H1 (cell line): ENCODE data around the gene PRSS48. TPM values are rescaled to one million over a fixed set of nuclear protein-coding genes. Genes with fewer than 3 reads are reported as not detected.
"Not testable (repeated sequence)": the region's sequence is repeated elsewhere in the genome, so short reads cannot be mapped to it uniquely, and the experiment has no call there.

Source experiments
- CTCF ChIA-PET: fragments of 300-600 bp; sonication (Branson Sonifier 250); formaldehyde crosslinking; loops from one replicate; lab custom pipeline; 2021; ENCODE audit not compliant: partially characterized antibody; lab: Charles Lee
- POLR2A ChIA-PET: fragments of 300-600 bp; sonication (Branson Sonifier 250); formaldehyde crosslinking; loops from one replicate; lab custom pipeline; 2021; ENCODE audit warnings: inconsistent platforms; ENCODE audit not compliant: partially characterized antibody; lab: Charles Lee
- DNase-seq, 2 experiments: peaks; one replicate each; pipeline versions ENCODE4 v3.0.0 to v3.0.0-alpha.2; 2010 to 2022; ENCODE audit warnings: low spot score in 2 of 2, low read depth in 1 of 2, mixed read lengths in 1 of 2
- FAIRE-seq: peaks from 2 replicates; lab custom pipeline; 2011; peaks lifted over from hg19 to GRCh38; lab: Jason Lieb, UNC
- H2AFZ ChIP-seq: 2 replicates; pipeline ENCODE4 v1.8.1; 2012; ENCODE audit warnings: low read length, inconsistent platforms
- H2AK5ac ChIP-seq: 2 replicates; pipeline ENCODE4 v1.6.1; 2013; ENCODE audit warnings: low read depth, low read length
- H2BK120ac ChIP-seq: replicated peaks from 2 replicates; pipeline ENCODE3; 2013; ENCODE audit warnings: low read depth, low read length, inconsistent platforms
- H2BK12ac ChIP-seq: 2 replicates; pipeline ENCODE4 v1.6.1; 2013; ENCODE audit warnings: low read depth, low read length
- H2BK15ac ChIP-seq: 2 replicates; pipeline ENCODE4 v1.6.1; 2013; ENCODE audit warnings: low read length
- H2BK20ac ChIP-seq: 2 replicates; pipeline ENCODE4 v1.6.1; 2013; ENCODE audit warnings: low read length
- H2BK5ac ChIP-seq: 2 replicates; pipeline ENCODE4 v1.6.1; 2013; ENCODE audit warnings: low read depth, low read length
- H3K14ac ChIP-seq: 2 replicates; pipeline ENCODE4 v1.6.1; 2013; ENCODE audit warnings: inconsistent platforms; ENCODE audit not compliant: insufficient read length
- H3K18ac ChIP-seq: 2 replicates; pipeline ENCODE4 v1.6.1; 2013; ENCODE audit warnings: low read length; ENCODE audit errors: extremely low read depth
- H3K23ac ChIP-seq: 2 replicates; pipeline ENCODE4 v1.6.1; 2013; ENCODE audit warnings: inconsistent platforms; ENCODE audit not compliant: insufficient read length
- H3K23me2 ChIP-seq: 2 replicates; pipeline ENCODE4 v1.6.1; 2013; ENCODE audit warnings: low read depth, low read length
- H3K27ac ChIP-seq: 2 replicates; pipeline ENCODE4 v1.6.1; 2011; ENCODE audit warnings: low read depth, low read length, inconsistent platforms
- H3K27me3 ChIP-seq, 4 experiments: replicated peaks in 1 of 4; 1 replicate in 1 of 4; 2 replicates in 3 of 4; pipeline versions ENCODE4 v1.6.1 to v1.8.1; 2011 to 2013; ENCODE audit warnings: low read length in 3 of 4, mild to moderate bottlenecking in 3 of 4, inconsistent platforms in 2 of 4, mixed read lengths in 2 of 4, moderate library complexity in 1 of 4; ENCODE audit not compliant: control insufficient read depth in 3 of 4, insufficient read depth in 3 of 4; ENCODE audit errors: extremely low read depth in 1 of 4
- H3K36me3 ChIP-seq, 4 experiments: 2 replicates each; pipeline versions ENCODE4 v1.6.1 to v1.8.1; 2011 to 2013; ENCODE audit warnings: mild to moderate bottlenecking in 4 of 4, low read length in 3 of 4, moderate library complexity in 2 of 4, control low read depth in 1 of 4, inconsistent platforms in 1 of 4; ENCODE audit not compliant: insufficient read depth in 4 of 4, control insufficient read depth in 2 of 4
- H3K4ac ChIP-seq: replicated peaks from 2 replicates; pipeline ENCODE3; 2013; ENCODE audit warnings: low read length, low read depth, mixed read lengths, inconsistent platforms; ENCODE audit not compliant: insufficient read length
- H3K4me1 ChIP-seq, 4 experiments: replicated peaks in 1 of 4; 1 replicate in 1 of 4; 2 replicates in 3 of 4; pipeline versions ENCODE4 v1.6.1 to v1.8.1; 2011 to 2013; ENCODE audit warnings: low read length in 3 of 4, inconsistent platforms in 2 of 4, mixed read lengths in 1 of 4; ENCODE audit not compliant: insufficient read depth in 4 of 4, control insufficient read depth in 3 of 4
- H3K4me2 ChIP-seq, 2 experiments: 2 replicates each; pipeline versions ENCODE4 v1.6.1 to v1.8.1; 2011 to 2013; ENCODE audit warnings: low read depth in 2 of 2, low read length in 2 of 2, control low read depth in 1 of 2, inconsistent platforms in 1 of 2, mild to moderate bottlenecking in 1 of 2; ENCODE audit not compliant: insufficient read depth in 1 of 2
- H3K4me3 ChIP-seq, 4 experiments: fragments of 200-600, 300-600 bp in 1 of 4; sonication (generic), shearing (Covaris generic), sonication (Bioruptor Twin) in 1 of 4; 2 replicates each; pipeline versions ENCODE4 v1.5.1 to v1.8.1; 2011 to 2016; ENCODE audit warnings: low read length in 4 of 4, low read depth in 3 of 4, control low read depth in 2 of 4, inconsistent platforms in 2 of 4, mild to moderate bottlenecking in 2 of 4, mixed read lengths in 1 of 4, moderate library complexity in 1 of 4; ENCODE audit not compliant: insufficient read depth in 2 of 4; ENCODE audit errors: extremely low read depth in 1 of 4
- H3K56ac ChIP-seq: replicated peaks from 2 replicates; pipeline ENCODE3; 2013; ENCODE audit warnings: low read depth, mild to moderate bottlenecking, mixed read lengths, low read length, inconsistent platforms; ENCODE audit not compliant: insufficient read length
- H3K79me1 ChIP-seq: 2 replicates; pipeline ENCODE4 v1.6.1; 2013; ENCODE audit warnings: low read depth, low read length, control low read depth
- H3K79me2 ChIP-seq, 2 experiments: 2 replicates each; pipeline versions ENCODE4 v1.6.1 to v1.8.1; 2012 to 2013; ENCODE audit warnings: low read length in 2 of 2, mild to moderate bottlenecking in 2 of 2, inconsistent platforms in 1 of 2; ENCODE audit not compliant: insufficient read depth in 2 of 2, control insufficient read depth in 1 of 2
- H3K9ac ChIP-seq, 4 experiments: replicated peaks in 1 of 4; 1 replicate in 1 of 4; 2 replicates in 3 of 4; pipeline versions ENCODE4 v1.6.1 to v1.8.1; 2011 to 2013; ENCODE audit warnings: low read depth in 3 of 4, low read length in 3 of 4, control low read depth in 2 of 4, mild to moderate bottlenecking in 2 of 4, moderate library complexity in 2 of 4, inconsistent platforms in 1 of 4; ENCODE audit errors: extremely low read depth in 1 of 4
- H3K9me3 ChIP-seq, 2 experiments: 2 replicates each; pipeline versions ENCODE4 v1.6.1 to v1.8.1; 2012 to 2013; ENCODE audit warnings: mild to moderate bottlenecking in 2 of 2, moderate library complexity in 2 of 2, control low read depth in 1 of 2, inconsistent platforms in 1 of 2, low read depth in 1 of 2, low read length in 1 of 2, mixed read lengths in 1 of 2; ENCODE audit not compliant: insufficient read depth in 2 of 2
- H4K20me1 ChIP-seq, 2 experiments: replicated peaks in 1 of 2; 2 replicates each; pipeline versions ENCODE3 to v1.8.1; 2011 to 2013; ENCODE audit warnings: inconsistent platforms in 2 of 2, low read length in 2 of 2, mild to moderate bottlenecking in 1 of 2; ENCODE audit not compliant: insufficient read depth in 2 of 2, control insufficient read depth in 1 of 2
- H4K5ac ChIP-seq: 2 replicates; pipeline ENCODE4 v1.6.1; 2013; ENCODE audit warnings: low read length, low read depth, mixed read lengths, inconsistent platforms; ENCODE audit not compliant: insufficient read length
- H4K8ac ChIP-seq: 2 replicates; pipeline ENCODE4 v1.8.0; 2013; ENCODE audit warnings: mild to moderate bottlenecking, moderate library complexity, low read length, inconsistent platforms; ENCODE audit not compliant: insufficient read depth; ENCODE audit errors: extremely low read depth
- H4K91ac ChIP-seq: replicated peaks from 2 replicates; pipeline ENCODE3; 2013; ENCODE audit warnings: low read length, mixed read lengths, inconsistent platforms; ENCODE audit not compliant: insufficient read length
- WGBS, 2 experiments: shearing (Covaris generic) in 1 of 2; methylation state at CpG; one replicate each; pipeline versions ENCODE4 v1.1.6 to v1.1.7; 2013 to 2015; ENCODE audit warnings: low lambda C conversion rate in 2 of 2, mixed read lengths in 2 of 2, inconsistent platforms in 1 of 2, low coverage in 1 of 2, missing lambda C conversion rate in 1 of 2; ENCODE audit not compliant: insufficient replicate concordance in 2 of 2, insufficient coverage in 1 of 2, insufficient read length in 1 of 2; ENCODE audit errors: extremely low coverage in 1 of 2, missing lambda C conversion rate in 1 of 2; 5-methylcytosine and 5-hydroxymethylcytosine counted together
- polyA plus RNA-seq, 7 experiments: library from polyadenylated mRNA; depleted of rRNA in 3 of 7; stranded (reverse) in 5 of 7; unstranded in 2 of 7; fragments of >200 nt in 5 of 7; fragments of 200-250 nt in 2 of 7; gene quantifications; 1 replicate in 5 of 7; 2 replicates in 1 of 7; 4 replicates in 1 of 7; pipeline versions ENCODE4 v1.2.1 to v1.2.3, GENCODE V29; 2011 to 2013; ENCODE audit warnings: missing spikeins in 2 of 7, mixed read lengths in 2 of 7
- total RNA-seq: library from RNA; stranded (reverse); fragmentation: NEBNext Ultra II Directional; extraction: Animal tissue kit (Norgen Biotek cat#: 25700); gene quantifications from 2 replicates; pipeline ENCODE4 v1.2.1, GENCODE V29; 2021

The PRSS48 gene
- total and polyA plus RNA-seq, 2 of the 8 experiments (the other 6 are each of a cell fraction or from before 2014, with no cell fraction given): not detected

- ChIA-PET POLR2A (interaction anchor here (0.6 kb wide), 1 partner anchor 103 kb away, joined by 3 read pairs; no protein-coding TSS in a partner anchor), CTCF (interaction anchor here (0.7 kb wide), 1 partner anchor 8 kb away, joined by 3 read pairs; no protein-coding TSS in a partner anchor)
- H2BK15ac ChIP-seq, H3K23me2 ChIP-seq, H3K27me3 ChIP-seq, H3K4me2 ChIP-seq, H4K8ac ChIP-seq, H3K23ac ChIP-seq, H2BK120ac ChIP-seq, H2BK5ac ChIP-seq, H4K20me1 ChIP-seq, H3K4me1 ChIP-seq, H4K5ac ChIP-seq, H2AK5ac ChIP-seq, H3K4ac ChIP-seq, H2BK12ac ChIP-seq, H3K9ac ChIP-seq, H3K36me3 ChIP-seq, DNase-seq, H3K4me3 ChIP-seq, H2AFZ ChIP-seq, H3K27ac ChIP-seq, H3K14ac ChIP-seq, FAIRE-seq, H3K18ac ChIP-seq, H3K56ac ChIP-seq, H4K91ac ChIP-seq, H2BK20ac ChIP-seq, H3K79me1 ChIP-seq: not testable (repeated sequence)
- Histone ChIP-seq H3K9me3 (peaks cover 0 to 11% of the 10 kb centered on the region in 2 experiments; a peak in 1 of 4 replicates), H3K79me2 (peaks cover 0 to 29% of the 10 kb centered on the region in 2 experiments; a peak in 3 of 4 replicates)
- WGBS, 2 experiments: 93% methylated on average over 5 of the region's 28 CpGs; no CpG with 5 or more reads in 1 of the 2 experiments
Measured at GRCh38 chr4:151255226-151255625, 21.7 kb upstream of the PRSS48 start.

- H3K23me2 ChIP-seq, H3K4me1 ChIP-seq, FAIRE-seq, H3K4me2 ChIP-seq, H2BK12ac ChIP-seq, H2BK15ac ChIP-seq, H3K14ac ChIP-seq, H3K23ac ChIP-seq, H4K5ac ChIP-seq, H4K8ac ChIP-seq, H3K36me3 ChIP-seq, H3K79me1 ChIP-seq, H2AK5ac ChIP-seq, H4K20me1 ChIP-seq, H2BK20ac ChIP-seq, H3K27me3 ChIP-seq, H2BK120ac ChIP-seq, H3K9ac ChIP-seq, H2BK5ac ChIP-seq, DNase-seq, H3K27ac ChIP-seq, H2AFZ ChIP-seq, H3K56ac ChIP-seq, H3K4ac ChIP-seq, H3K4me3 ChIP-seq, H4K91ac ChIP-seq, H3K18ac ChIP-seq: not testable (repeated sequence)
- Histone ChIP-seq H3K79me2 (peaks cover 0 to 34% of the 10 kb centered on the region in 2 experiments; a peak in 3 of 4 replicates), H3K9me3 (peaks cover 0 to 11% of the 10 kb centered on the region in 2 experiments; a peak in 1 of 4 replicates)
- ChIA-PET CTCF (interaction anchor here (0.7 kb wide), 1 partner anchor 9 kb away, joined by 3 read pairs; no protein-coding TSS in a partner anchor), POLR2A (interaction anchor here (0.6 kb wide), 1 partner anchor 103 kb away, joined by 3 read pairs; no protein-coding TSS in a partner anchor)
- WGBS, 2 experiments: 91% methylated on average over 13 of the region's 17 CpGs; no CpG with 5 or more reads in 1 of the 2 experiments
Measured at GRCh38 chr4:151255680-151256079, 21.3 kb upstream of the PRSS48 start.
